Liver (tissue), 9 donors: ENCODE measurements around the gene RPP25L. TPM values are rescaled to one million over a fixed set of nuclear protein-coding genes. Genes with fewer than 3 reads are reported as not detected.

Source experiments
- DNase-seq: peaks from one replicate; pipeline ENCODE4 v3.0.0-alpha.2; 2017; ENCODE audit warnings: low spot score
- H3K27ac ChIP-seq, 2 donors: one replicate each; pipeline ENCODE4 v1.7.0; 2013; ENCODE audit warnings: inconsistent platforms in 2 of 2, low read length in 2 of 2, control low read depth in 1 of 2, low read depth in 1 of 2, mild to moderate bottlenecking in 1 of 2
- H3K27me3 ChIP-seq, 4 donors: one replicate each; pipeline versions ENCODE4 v1.6.1 to v1.7.0; 2013; ENCODE audit warnings: low read length in 3 of 4, inconsistent platforms in 1 of 4, mild to moderate bottlenecking in 1 of 4, moderate library complexity in 1 of 4; ENCODE audit not compliant: control insufficient read depth in 4 of 4, insufficient read depth in 4 of 4
- H3K36me3 ChIP-seq, 4 donors: one replicate each; pipeline versions ENCODE4 v1.6.1 to v1.7.0; 2013; ENCODE audit warnings: low read length in 3 of 4, mild to moderate bottlenecking in 3 of 4, low read depth in 1 of 4, moderate library complexity in 1 of 4; ENCODE audit not compliant: control insufficient read depth in 4 of 4, insufficient read depth in 3 of 4
- H3K4me1 ChIP-seq, 4 donors: one replicate each; pipeline versions ENCODE4 v1.6.1 to v1.7.0; 2013; ENCODE audit warnings: low read length in 3 of 4, mild to moderate bottlenecking in 3 of 4, moderate library complexity in 1 of 4; ENCODE audit not compliant: control insufficient read depth in 4 of 4, insufficient read depth in 4 of 4
- H3K4me3 ChIP-seq, 3 donors: one replicate each; pipeline versions ENCODE4 v1.6.1 to v1.7.0; 2013; ENCODE audit warnings: low read length in 3 of 3, control low read depth in 1 of 3, low read depth in 1 of 3, mild to moderate bottlenecking in 1 of 3
- H3K9ac ChIP-seq, 2 donors: one replicate each; pipeline ENCODE4 v1.7.0; 2013; ENCODE audit warnings: low read length in 2 of 2, mild to moderate bottlenecking in 2 of 2, moderate library complexity in 2 of 2, control low read depth in 1 of 2, low read depth in 1 of 2
- H3K9me3 ChIP-seq, 4 donors: one replicate each; pipeline versions ENCODE4 v1.6.1 to v1.7.0; 2013; ENCODE audit warnings: low read length in 3 of 4; ENCODE audit not compliant: control insufficient read depth in 4 of 4
- EGR1 ChIP-seq, 2 donors: IDR thresholded peaks; 2 replicates each; pipeline ENCODE4 v1.6.1; 2016 to 2018; ENCODE audit warnings: antibody characterized with exemption in 2 of 2, low read depth in 2 of 2
- FOXA1 ChIP-seq: IDR thresholded peaks from 2 replicates; pipeline ENCODE4 v1.6.1; 2016; ENCODE audit warnings: antibody characterized with exemption
- GABPA ChIP-seq, 2 donors: IDR thresholded peaks in 1 of 2; conservative IDR thresholded peaks in 1 of 2; 2 replicates each; pipeline ENCODE4 v1.6.1; 2016; ENCODE audit warnings: antibody characterized with exemption in 2 of 2, mild to moderate bottlenecking in 1 of 2, moderate library complexity in 1 of 2
- HNF4A ChIP-seq, 2 donors: conservative IDR thresholded peaks; 2 replicates each; pipeline ENCODE4 v1.6.1; 2016; ENCODE audit warnings: antibody characterized with exemption in 2 of 2, mild to moderate bottlenecking in 2 of 2
- HNF4G ChIP-seq: IDR thresholded peaks from 2 replicates; pipeline ENCODE4 v1.6.1; 2016; ENCODE audit warnings: antibody characterized with exemption
- JUND ChIP-seq, 2 donors: IDR thresholded peaks; 2 replicates each; pipeline ENCODE4 v1.6.1; 2016; ENCODE audit warnings: antibody characterized with exemption in 2 of 2
- NR2F2 ChIP-seq: IDR thresholded peaks from 2 replicates; pipeline ENCODE4 v1.6.1; 2016; ENCODE audit warnings: antibody characterized with exemption
- RAD21 ChIP-seq, 2 donors: IDR thresholded peaks; 2 replicates each; pipeline ENCODE4 v1.6.1; 2016; ENCODE audit warnings: antibody characterized with exemption in 2 of 2, mild to moderate bottlenecking in 2 of 2
- RXRA ChIP-seq, 2 donors: IDR thresholded peaks; 2 replicates each; pipeline ENCODE4 v1.6.1; 2017 to 2018; ENCODE audit warnings: antibody characterized with exemption in 2 of 2, mild to moderate bottlenecking in 1 of 2
- SP1 ChIP-seq: IDR thresholded peaks from 2 replicates; pipeline ENCODE4 v1.6.1; 2018; ENCODE audit warnings: antibody characterized with exemption, mild to moderate bottlenecking
- TAF1 ChIP-seq: conservative IDR thresholded peaks from 2 replicates; pipeline ENCODE4 v1.6.1; 2016; ENCODE audit warnings: antibody characterized with exemption, mild to moderate bottlenecking
- YY1 ChIP-seq: IDR thresholded peaks from 2 replicates; pipeline ENCODE4 v1.6.1; 2016; ENCODE audit warnings: antibody characterized with exemption, mild to moderate bottlenecking
- WGBS: extraction: QIAGEN DNeasy Blood & Tissue Kit; methylation state at CpG from one replicate; pipeline ENCODE4 v1.1.7; 2013; 5-methylcytosine and 5-hydroxymethylcytosine counted together
- polyA plus RNA-seq, 2 donors: library from polyadenylated mRNA; stranded (reverse) in 1 of 2; unstranded in 1 of 2; fragments of 200-250 nt in 1 of 2; fragments of >200 nt in 1 of 2; fragmentation: Nextera tagmentation in 1 of 2; extraction: Ambion mirVana in 1 of 2; gene quantifications; one replicate each; pipeline versions ENCODE4 v1.2.1 to v1.2.3, GENCODE V29; 2013 to 2015
- total RNA-seq, 2 donors: library from RNA; depleted of rRNA; stranded (reverse); fragments of >200 nt; gene quantifications; one replicate each; pipeline ENCODE4 v1.2.3, GENCODE V29; 2014
- TF ChIP-seq, protein P1 (sequence below): IDR thresholded peaks from 2 replicates; pipeline ENCODE4 v1.6.1; 2016; ENCODE audit warnings: antibody characterized with exemption, mild to moderate bottlenecking
- TF ChIP-seq, protein P2 (sequence below): fragments of 150-350 bp; IDR thresholded peaks from 2 replicates; pipeline ENCODE4 v1.5.1; 2017; ENCODE audit warnings: improper control_type of control experiment, low read depth, low read length; ENCODE audit not compliant: missing input control
- TF ChIP-seq, protein P3 (sequence below): IDR thresholded peaks from 2 replicates; pipeline ENCODE4 v1.6.1; 2016; ENCODE audit warnings: antibody characterized with exemption
- TF ChIP-seq, protein P4 (sequence below): IDR thresholded peaks from 2 replicates; pipeline ENCODE4 v1.6.1; 2016; ENCODE audit warnings: antibody characterized with exemption
- TF ChIP-seq, protein P5 (sequence below): IDR thresholded peaks from 2 replicates; pipeline ENCODE4 v1.6.1; 2016; ENCODE audit warnings: antibody characterized with exemption
- donor health status: healthy.
- donor health status: healthy.
- donor health status: healthy.
- donor health status: healthy.
- donor health status: healthy.

RPP25L gene
- total and polyA plus RNA-seq, 4 donors: 18.6 to 33.4 (median 24.2) TPM

DNA sequence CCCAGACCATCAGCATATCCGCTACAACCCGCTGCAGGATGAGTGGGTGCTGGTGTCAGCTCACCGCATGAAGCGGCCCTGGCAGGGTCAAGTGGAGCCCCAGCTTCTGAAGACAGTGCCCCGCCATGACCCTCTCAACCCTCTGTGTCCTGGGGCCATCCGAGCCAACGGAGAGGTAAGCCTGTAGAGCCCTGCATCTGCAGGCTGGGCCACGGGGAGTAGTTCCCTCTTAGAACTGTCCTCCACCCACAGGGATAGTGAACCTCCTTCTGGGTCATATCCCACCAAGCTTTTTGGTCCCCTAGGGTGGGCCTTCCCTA is 35.1 kb upstream of the RPP25L start:
- H3K36me3 ChIP-seq: peaks cover 0 to 15% (median 10%) of the 10 kb centered on the region in 4 donors
- no peaks in the 10 kb centered on the region for H3K27me3 ChIP-seq
- TF ChIP-seq YY1: no peak
- TF ChIP-seq GABPA (IDR thresholded peaks at IDR 0.05 in 1 of 2, conservative IDR thresholded peaks at IDR 0.05 in 1 of 2): no peak
- TF ChIP-seq, protein P1, sequence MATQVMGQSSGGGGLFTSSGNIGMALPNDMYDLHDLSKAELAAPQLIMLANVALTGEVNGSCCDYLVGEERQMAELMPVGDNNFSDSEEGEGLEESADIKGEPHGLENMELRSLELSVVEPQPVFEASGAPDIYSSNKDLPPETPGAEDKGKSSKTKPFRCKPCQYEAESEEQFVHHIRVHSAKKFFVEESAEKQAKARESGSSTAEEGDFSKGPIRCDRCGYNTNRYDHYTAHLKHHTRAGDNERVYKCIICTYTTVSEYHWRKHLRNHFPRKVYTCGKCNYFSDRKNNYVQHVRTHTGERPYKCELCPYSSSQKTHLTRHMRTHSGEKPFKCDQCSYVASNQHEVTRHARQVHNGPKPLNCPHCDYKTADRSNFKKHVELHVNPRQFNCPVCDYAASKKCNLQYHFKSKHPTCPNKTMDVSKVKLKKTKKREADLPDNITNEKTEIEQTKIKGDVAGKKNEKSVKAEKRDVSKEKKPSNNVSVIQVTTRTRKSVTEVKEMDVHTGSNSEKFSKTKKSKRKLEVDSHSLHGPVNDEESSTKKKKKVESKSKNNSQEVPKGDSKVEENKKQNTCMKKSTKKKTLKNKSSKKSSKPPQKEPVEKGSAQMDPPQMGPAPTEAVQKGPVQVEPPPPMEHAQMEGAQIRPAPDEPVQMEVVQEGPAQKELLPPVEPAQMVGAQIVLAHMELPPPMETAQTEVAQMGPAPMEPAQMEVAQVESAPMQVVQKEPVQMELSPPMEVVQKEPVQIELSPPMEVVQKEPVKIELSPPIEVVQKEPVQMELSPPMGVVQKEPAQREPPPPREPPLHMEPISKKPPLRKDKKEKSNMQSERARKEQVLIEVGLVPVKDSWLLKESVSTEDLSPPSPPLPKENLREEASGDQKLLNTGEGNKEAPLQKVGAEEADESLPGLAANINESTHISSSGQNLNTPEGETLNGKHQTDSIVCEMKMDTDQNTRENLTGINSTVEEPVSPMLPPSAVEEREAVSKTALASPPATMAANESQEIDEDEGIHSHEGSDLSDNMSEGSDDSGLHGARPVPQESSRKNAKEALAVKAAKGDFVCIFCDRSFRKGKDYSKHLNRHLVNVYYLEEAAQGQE: no peak
- no peak for TF ChIP-seq RAD21 (IDR thresholded peaks at IDR 0.05)
- no peak for TF ChIP-seq NR2F2
- TF ChIP-seq EGR1 (IDR thresholded peaks at IDR 0.05; ENCODE audit: low read depth in 2 of 2): no peak
- no peak for TF ChIP-seq HNF4A (conservative IDR thresholded peaks at IDR 0.05)
- TF ChIP-seq, protein P2, sequence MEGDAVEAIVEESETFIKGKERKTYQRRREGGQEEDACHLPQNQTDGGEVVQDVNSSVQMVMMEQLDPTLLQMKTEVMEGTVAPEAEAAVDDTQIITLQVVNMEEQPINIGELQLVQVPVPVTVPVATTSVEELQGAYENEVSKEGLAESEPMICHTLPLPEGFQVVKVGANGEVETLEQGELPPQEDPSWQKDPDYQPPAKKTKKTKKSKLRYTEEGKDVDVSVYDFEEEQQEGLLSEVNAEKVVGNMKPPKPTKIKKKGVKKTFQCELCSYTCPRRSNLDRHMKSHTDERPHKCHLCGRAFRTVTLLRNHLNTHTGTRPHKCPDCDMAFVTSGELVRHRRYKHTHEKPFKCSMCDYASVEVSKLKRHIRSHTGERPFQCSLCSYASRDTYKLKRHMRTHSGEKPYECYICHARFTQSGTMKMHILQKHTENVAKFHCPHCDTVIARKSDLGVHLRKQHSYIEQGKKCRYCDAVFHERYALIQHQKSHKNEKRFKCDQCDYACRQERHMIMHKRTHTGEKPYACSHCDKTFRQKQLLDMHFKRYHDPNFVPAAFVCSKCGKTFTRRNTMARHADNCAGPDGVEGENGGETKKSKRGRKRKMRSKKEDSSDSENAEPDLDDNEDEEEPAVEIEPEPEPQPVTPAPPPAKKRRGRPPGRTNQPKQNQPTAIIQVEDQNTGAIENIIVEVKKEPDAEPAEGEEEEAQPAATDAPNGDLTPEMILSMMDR: no peak
- TF ChIP-seq TAF1: no peak
- no peak for TF ChIP-seq HNF4G
- TF ChIP-seq RXRA (IDR thresholded peaks at IDR 0.05): no peak
- TF ChIP-seq FOXA1: no peak
- TF ChIP-seq, protein P3, sequence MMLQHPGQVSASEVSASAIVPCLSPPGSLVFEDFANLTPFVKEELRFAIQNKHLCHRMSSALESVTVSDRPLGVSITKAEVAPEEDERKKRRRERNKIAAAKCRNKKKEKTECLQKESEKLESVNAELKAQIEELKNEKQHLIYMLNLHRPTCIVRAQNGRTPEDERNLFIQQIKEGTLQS: no peak
- TF ChIP-seq JUND (IDR thresholded peaks at IDR 0.05): no peak
- TF ChIP-seq SP1: no peak
- TF ChIP-seq, protein P4, sequence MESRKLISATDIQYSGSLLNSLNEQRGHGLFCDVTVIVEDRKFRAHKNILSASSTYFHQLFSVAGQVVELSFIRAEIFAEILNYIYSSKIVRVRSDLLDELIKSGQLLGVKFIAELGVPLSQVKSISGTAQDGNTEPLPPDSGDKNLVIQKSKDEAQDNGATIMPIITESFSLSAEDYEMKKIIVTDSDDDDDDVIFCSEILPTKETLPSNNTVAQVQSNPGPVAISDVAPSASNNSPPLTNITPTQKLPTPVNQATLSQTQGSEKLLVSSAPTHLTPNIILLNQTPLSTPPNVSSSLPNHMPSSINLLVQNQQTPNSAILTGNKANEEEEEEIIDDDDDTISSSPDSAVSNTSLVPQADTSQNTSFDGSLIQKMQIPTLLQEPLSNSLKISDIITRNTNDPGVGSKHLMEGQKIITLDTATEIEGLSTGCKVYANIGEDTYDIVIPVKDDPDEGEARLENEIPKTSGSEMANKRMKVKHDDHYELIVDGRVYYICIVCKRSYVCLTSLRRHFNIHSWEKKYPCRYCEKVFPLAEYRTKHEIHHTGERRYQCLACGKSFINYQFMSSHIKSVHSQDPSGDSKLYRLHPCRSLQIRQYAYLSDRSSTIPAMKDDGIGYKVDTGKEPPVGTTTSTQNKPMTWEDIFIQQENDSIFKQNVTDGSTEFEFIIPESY: no peak
- TF ChIP-seq, protein P5, sequence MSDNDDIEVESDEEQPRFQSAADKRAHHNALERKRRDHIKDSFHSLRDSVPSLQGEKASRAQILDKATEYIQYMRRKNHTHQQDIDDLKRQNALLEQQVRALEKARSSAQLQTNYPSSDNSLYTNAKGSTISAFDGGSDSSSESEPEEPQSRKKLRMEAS: no peak
- H3K4me1 ChIP-seq: peaks cover 14 to 82% (median 73%) of the 10 kb centered on the region in 4 donors
- peak overlapping the region; percentile 61 to 88 (median 78) for H3K4me3 ChIP-seq
- H3K9me3 ChIP-seq: no peaks in the 10 kb centered on the region
- H3K9ac ChIP-seq: peak overlapping the region; percentile 82 to 93
- under 1% methylated on average over 8 of the region's 8 CpGs for WGBS
- DNase-seq: no peak
- H3K27ac ChIP-seq: peak overlapping the region; percentile 86 to 94
